ENCODE data around the gene NUP210.

The NUP210 gene

DNA sequence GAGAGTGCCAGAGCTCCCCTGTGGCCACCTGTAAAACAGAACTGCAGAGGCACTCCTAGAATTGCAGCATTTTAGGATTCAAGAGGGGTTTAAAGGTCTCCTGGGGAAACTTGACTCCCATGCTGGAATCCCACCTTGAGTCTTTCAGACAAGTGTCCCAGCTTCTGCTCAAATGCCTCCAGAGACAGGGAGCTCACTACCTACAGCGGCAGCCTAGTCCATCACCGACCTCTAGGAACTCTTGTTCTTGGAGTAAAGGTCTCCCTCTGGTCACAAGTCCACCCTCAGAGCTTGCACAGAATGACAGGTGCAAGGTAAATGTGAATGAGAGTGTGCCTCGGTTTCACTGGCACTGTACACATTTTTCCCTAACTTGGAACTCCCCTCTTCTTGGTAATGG is 72.0 kb downstream of the NUP210 start:
- DNase-seq (ENCODE audit: low read depth), result no peak

DNA sequence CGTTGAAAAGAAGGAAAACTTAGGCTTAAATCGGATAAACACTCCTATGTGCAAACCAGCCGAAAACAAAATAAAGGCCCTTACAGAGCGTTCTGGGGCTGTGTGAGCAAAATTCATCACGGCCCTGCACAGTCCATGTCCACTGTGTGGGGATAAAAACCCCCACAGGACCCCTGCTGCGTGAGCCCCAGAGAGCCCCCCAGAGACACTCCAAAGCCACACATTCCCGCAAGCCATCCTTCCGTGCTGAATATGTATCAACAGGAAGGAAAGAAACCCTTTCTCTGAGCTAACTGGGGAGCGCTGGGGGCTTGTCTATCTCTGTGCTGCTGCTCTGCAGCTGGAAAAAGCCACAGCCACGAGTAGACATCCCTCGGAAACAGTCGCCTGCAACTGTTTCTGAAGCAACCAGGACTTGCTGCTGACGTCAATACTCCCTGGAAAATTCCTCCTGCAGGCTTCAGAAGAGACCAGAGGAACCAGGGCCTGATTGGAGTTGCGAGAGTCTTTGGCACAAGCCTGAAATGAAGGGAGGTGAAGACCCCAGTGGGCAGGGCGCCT is 72.7 kb downstream of the NUP210 start:
- no peak for DNase-seq (ENCODE audit: low read depth)

DNA sequence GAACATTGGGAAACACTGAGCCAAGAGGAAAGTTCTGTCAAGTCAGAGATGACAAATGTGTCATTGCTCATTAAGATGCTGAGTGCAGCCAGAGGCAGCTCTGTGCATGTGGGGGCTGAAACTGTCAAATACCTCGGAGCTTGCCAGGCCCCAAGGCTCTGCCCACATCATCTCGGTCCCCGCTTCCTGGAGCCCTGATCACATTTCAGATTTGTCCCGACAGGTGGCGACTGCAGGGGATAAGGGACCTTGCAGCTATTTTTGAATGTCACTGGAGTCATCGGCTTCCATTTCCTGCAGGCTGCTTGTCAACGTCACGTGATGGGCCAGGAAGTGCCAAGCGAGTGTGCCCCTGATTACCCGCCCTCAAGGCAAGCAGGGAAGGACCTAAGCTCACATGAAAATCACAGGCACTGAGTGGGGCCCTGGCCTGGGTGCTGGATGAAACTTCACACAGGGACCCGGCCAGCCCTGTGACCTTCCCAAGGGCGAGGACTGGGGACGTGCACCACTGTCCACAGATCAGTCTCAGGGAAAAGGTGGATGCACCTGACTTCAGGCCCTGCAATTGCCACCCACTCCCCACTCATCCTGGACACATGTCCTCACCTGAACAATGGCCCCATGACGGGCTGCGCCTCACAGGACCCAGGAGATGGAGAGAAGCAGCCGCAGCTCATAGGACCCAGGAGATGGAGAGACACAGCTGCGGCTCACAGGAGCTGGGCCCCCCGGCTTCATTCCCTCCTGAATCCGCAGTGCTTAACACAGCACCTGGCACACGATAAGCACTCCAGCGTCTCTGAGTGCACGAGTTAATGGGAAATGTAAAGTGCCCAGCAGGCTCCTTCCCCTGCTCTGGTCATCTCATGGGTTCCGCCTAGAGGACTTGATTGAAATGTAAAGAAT is 73.4 kb downstream of the NUP210 start:
- peak; percentile 17 for DNase-seq (ENCODE audit: low read depth)

DNA sequence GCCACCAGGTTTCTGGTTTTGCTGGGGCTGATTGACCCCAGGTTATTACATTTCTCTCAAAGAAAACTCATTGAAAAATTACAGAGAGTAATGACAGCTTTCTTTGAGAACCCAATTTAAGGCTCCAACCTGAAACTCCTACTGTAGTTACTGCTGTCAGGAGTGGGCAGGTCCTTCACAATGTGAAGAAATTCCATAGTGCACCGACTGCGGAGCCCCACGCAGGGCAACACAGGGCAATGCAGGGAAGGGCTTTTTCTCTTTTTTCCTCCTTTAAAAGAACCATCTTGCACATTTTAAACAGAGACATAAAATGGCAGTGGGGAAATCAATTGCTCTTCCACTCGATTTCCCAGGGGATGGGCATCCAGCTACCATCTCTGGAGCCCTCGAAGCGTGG is 74.3 kb downstream of the NUP210 start:
- no peak for DNase-seq (ENCODE audit: low read depth)

DNA sequence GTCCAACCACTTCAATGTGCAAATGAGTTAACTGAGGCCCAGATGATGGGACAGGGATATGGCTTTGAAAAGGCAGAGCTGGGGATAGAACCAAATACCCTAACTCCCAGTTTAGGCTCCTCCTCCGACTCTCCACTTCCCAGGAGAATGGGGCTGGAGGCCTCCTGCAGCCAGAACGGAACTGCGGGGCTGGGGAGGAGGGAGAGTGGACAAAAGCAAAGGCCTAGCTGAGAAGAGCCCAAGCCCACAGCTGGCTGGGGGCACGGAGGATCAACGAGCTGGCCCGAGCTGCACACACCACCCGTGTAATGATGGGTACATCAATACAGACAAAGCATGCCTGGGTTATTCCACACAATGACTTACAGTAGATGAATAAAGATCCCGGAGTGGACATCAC is 74.8 kb downstream of the NUP210 start:
- DNase-seq (ENCODE audit: low read depth), result no peak

DNA sequence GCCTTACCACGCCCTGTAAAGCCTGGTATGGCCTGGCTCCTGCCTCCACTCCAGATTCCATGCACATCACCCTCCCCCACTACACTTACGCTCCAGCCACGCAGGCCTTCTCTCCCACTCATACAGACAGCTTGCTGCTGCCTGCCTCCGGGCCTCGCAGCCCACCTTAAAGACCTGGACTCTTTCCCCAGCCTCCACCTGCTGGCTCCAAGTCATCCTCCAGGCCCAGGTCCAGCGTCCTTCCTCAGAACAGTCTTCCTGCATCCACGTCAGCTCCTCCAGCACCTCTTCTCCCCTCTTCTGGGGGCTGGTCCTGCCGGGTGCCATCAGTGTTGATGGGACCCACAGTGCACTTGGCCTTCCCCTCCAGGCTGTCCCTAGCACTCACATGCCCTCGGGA is 75.5 kb downstream of the NUP210 start:
- no peak for DNase-seq (ENCODE audit: low read depth)

DNA sequence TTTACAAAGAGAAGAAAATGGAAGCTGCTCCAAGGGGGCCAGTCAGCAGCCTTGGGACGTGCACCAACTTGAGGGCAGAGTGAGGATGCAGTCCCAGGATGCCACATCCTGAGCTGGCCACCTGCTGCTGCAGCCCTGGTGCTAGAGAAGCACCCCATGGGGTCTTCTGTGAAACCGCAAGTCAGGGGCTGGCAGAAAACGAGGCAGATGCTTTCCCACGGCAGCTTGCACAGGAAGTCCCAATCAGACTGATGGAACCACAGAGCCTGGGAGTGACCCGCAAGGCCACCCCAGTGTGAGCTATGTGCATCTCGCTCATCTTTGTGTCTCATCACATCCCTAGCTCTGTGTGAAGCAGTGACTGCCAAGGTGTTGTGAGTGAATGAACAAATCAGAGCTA is 76.5 kb downstream of the NUP210 start:
- no peak for DNase-seq (ENCODE audit: low read depth)

DNA sequence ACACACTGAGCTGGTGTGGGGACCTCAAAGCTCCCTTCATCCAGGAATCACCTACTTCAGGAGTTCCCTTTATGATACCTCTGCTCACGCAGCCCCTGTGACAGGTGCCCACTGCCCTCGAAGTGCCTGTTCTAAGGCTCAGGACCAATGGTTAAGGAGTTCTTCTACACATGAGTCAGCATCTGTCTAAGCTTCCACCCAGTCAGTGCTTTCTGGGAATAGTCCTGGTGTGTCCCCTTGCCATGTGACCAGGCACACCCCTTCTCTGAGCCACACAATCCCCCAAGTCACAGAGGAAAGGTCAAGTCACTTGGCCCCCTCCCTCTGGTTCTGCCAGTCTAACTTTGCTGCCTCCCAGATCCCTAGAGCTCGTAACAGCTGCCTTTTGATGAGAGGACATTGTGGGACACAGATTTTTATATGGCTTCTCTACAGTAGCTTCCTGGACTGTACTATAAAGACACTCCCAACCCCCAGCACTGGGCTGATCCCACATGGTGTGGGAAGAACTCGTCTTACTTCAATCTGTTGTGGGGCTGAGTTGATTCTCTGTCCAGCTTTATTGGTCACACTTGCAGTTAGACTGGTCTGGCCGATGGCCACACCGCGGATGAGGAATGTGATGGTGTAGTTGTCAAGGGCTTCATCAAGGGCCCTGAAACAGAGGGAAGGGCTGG is 78.8 kb downstream of the NUP210 start:
- no peak for DNase-seq (ENCODE audit: low read depth)

DNA sequence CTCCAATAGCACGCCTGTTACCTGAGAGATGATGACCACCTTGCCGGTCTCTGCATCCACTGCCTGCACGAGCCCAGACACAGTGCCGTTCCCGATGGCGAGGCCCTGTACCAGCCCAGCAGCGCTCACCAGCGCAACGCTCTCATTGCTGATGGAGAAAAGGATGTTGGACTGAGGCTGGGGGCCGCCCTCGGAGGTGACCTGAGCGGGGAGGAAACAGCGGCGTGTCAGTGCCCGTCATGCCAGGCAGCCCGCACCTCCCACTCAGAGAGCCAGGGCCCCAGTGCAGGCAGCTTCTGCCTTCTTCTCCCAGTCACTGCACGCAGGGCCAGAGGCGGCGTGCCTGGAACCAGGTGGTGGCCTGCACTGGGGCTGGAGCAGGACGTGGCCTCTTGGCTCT is 80.3 kb downstream of the NUP210 start:
- DNase-seq (ENCODE audit: low read depth), result no peak

DNA sequence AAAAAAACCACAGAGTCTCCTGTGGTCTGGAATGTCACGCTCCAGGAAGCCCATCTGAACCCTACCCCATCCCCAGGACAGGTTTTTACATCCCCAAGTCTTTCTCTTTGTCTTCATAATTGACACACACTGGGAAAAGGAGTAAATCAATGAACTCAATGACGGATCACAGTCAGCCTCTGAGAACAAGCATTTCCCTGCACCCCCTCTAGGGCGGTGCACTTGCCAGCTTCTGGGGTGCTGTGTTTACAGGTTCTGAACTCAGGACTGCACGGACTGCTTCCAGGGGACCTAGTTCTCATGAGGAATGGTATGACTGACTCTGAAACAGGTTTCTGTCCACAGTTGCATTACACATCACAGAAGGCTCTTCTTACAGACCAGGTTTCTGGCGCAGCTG is 81.1 kb downstream of the NUP210 start:
- DNase-seq (ENCODE audit: low read depth), result no peak

DNA sequence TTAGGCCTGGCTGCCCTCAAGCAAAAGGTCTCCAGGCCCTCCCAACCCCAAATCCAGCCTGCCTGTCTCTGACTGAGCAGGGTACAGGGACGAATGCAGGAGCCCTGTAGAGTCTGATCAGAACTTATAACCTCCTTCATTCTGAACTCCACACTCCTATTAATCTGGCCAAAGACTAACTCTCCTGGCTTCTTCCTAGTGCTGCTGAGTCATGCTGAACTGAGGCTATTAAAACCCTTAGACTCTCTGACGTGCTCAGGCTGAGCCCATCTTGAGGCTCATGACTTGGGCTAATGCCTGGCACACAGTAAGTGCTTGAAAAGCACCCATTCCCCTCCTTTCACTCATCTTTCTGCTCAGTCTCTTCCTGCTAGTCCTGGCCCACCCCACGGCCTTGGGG is 81.9 kb downstream of the NUP210 start:
- DNase-seq (ENCODE audit: low read depth), result no peak

DNA sequence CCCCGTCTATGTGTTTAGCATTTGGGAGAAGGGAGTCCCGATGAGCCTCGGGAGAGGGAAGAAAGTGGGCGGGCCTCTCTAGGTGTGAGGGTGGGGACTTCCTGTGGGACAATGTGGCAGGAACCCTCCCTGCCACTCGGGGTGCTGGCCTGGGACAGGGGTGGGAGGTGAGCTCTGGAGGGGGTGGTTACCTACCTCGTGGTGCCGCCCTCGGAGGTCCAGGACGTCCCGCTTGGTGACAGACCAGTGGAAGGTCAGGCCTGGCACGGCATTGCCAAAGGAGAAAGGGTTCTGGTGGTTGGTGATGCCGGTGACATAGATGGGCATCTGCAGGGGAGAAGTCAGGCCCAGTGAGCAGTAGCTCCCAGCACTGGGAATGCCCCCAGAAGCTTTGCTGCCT is 83.5 kb downstream of the NUP210 start:
- no peak for DNase-seq (ENCODE audit: low read depth)

DNA sequence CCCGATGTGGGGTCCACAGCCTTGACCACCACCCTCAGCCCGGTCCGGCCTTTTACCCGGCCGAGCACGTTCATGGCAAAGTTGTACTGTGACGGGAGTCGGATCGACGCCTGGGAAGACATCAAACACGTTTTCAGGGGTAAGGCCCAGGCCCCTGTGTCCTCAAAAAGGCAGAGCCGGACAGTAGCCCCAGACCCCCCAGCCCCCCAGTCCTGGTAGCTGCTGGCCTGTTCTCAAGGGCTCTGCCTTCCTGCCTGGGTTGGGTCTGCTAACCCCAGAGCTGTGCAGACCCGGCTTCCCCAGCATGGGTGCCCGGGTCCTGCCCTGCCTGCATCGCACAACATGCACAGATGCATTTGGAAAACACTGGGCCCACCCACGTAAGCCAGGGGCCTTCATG is 84.6 kb downstream of the NUP210 start:
- no peak for DNase-seq (ENCODE audit: low read depth)

DNA sequence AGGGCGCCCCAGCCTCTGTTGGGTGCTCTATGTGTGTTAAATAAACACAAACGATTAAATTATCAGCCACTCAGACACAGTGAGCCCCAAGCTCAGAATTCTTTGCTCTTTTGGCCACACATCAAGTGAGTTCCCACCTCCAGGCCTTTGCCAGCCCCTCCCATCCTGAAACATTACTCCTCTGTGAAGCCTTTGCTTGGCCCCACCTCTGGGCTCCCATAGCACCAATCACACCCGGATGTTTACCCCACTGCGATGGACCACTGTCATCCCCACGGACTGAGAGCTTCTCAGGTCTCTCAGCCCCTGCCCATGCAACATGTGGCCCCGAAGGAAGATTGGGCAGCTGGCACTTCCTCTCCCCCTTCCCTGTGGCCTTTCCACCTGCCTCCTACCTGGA is 85.1 kb downstream of the NUP210 start:
- DNase-seq (ENCODE audit: low read depth), result no peak

DNA sequence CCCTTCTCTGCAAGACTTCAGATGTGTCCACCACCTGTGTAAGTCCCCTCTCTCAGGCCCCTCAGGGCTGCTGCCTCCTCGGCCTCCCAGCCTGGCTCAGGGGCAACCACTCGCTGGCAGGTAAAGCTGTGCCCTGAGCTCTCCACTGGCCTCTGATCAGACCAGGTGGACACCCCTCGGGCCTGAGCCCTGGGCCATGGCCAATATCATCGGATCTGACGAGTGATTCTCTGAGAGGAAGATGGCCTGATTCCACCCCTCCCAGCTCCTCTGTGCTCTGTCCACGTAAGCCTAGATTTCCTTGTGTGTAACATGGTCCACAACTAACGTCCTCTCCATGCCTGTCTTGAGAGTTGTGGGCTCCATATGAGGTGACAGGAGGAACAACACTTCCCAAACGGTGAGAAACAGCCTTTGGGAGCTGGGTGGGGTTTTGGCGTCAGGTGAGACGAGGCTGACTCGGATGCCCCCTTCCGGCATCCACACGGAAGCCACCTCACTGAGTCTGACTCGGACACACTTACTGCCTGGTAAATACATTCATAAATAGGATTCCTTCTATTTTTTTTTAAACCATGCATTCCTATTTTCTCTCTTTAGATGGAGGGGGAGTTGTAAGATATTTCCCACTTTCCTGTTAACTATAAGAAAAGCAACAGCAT is 86.8 kb downstream of the NUP210 start:
- no peak for DNase-seq (ENCODE audit: low read depth)

DNA sequence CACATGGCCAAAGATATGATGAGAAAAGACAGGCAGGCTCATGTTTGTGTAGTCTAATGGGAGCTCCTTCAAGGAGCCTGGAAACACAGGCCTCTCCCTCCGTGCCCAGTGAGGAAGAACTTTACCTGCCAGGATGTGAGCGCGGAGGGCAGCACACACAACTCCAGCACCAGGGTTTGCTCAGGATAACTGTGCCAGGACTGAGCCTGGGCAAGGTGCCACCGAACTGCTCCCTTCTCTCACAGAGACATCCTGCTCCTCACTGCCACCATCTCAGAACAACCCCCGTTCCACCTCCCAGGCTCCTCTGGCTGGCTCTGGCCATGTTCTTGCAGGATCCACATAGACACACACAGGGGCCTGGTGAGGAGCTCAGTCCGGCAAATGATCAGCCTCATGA is 87.4 kb downstream of the NUP210 start:
- DNase-seq (ENCODE audit: low read depth), result no peak

DNA sequence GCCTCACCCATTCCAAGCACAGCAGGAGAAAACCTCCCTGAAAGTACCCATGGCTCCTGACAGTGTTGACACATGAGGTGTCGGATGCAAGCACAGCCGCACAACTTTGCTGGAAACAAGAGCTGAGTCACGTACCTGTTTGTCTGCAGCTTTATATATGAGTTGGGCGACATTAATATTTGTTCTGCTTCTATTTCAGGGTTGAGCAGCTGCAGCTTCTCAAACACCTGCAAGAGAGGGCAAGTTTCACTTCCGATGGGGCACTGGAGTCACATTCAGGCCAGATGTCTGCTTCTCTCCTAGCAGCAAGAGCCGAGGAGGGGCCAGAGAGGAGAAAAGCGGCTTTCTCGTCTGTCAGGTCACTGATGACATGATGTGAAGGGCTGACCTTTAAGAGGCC is 88.0 kb downstream of the NUP210 start:
- DNase-seq (ENCODE audit: low read depth), result no peak

DNA sequence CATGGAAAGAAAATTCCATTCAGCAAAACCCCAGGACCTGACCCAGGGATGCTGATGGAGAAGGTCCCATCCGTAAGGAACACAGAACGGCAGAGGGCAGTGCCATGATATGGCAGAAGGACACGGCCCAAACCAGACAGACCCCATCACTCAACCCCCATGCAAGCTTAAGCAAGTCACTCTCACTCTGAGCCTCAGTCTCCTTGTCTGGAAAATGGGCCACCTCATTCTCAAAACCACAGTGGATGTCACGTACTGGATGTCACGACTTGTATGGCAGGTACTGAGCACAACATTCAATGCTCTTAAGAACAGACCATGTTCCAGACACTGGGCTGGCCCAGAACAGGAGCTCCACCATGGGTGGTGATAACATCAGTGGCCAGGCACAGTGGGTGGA is 90.4 kb downstream of the NUP210 start:
- DNase-seq (ENCODE audit: low read depth), result no peak

DNA sequence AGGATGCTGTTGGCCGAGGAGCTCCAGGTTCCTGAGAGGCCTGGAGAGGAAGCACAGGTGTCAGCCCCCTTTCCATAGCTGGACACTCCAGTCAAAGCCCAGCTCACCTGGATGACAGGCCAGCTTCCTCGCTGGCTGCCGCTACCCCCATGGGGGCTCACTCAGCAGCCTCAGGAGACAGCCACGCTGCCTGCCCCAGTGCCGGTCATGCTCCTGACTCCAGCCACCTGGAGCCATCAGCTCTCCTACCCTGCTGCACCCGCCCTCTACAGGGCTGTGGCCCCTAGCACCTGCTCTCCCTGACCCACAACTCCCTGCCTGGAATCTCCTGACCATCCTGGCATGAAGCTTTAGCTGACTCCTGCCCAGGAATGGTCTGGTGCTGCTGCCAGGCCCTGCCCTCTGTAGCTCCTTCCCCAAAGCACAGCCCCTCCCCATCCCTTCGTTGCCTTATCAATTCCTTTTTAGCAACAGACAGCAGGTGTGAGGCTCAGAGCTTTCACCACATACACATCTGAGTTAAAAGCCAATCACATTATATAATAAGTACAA is 94.2 kb downstream of the NUP210 start:
- DNase-seq (ENCODE audit: low read depth), result no peak

DNA sequence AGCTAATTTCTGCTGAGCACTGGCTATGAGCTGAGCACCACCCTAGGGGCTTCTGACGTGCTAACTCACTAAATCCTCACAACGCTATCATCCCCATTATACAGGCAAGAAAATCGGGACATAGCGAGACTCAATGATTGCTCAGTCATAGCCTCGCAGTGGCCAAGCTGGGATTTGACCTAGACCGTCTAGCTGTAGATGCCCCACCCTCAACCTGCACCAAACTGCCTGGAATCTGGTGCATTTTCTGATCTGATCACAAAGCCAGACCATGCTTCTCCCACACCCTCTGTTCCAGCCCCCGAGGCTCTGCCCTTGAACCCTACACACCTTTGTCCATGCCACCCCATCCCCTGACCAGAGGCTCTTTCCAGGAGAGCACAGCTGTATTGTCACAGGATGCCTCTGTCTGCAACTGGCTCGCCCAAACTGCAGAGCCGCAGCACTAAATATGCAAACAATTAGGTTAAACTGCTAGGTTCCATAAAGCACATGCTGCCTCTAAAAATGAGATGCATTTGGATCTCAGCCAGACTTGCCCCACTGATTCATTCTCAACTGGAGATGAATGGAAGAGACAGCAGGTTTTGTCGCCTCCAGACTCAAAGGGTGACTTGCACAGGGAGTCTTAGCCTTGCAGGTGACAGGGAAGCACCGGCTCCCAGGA is 95.2 kb downstream of the NUP210 start:
- no peak for DNase-seq (ENCODE audit: low read depth)

DNA sequence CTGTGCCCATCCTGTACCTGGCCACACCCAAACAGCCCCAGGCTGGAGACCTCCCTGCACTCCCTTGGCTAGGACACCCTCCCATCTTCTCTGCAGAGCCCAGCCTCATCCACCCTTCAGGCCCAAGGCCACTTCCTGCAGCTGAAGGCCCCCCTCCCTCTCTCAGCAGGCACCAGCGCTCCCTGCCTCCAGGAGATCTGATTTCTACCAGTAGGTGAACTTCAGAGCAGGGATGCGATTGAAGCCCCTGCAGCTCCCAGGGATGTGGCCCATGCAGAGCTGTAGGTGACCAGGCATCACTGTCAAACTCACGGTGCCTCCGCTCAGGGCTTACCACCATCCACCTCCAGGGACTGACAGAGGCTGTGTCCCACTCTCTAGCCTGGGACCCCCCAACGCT is 96.3 kb downstream of the NUP210 start:
- no peak for DNase-seq (ENCODE audit: low read depth)

DNA sequence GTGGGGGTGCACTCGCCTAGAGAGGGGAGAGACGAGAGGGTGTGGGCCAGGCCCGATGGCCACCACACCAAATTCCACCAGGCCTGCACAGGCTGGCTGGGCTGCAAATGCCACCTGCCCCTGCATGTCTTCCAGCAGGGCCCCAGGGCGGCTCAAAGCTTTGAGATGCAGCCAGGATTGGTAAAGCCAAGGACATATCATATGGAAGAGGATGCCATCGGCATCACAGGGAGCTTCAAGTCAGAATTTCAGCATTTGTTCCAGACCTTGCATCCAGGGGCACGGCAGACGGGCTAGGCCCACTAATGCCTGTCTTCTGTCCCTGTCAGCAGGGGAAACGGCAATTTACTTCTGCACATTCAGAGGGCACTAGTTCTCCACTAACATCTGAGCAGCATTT is 97.8 kb downstream of the NUP210 start:
- DNase-seq (ENCODE audit: low read depth), result no peak
